SU-DHL-6 (cell line): Measurements from ENCODE around the gene SEPTIN1.

Experiments used
- CTCF ChIP-seq: fragments of 200-600 bp; sonication (generic); IDR thresholded peaks from one replicate; pipeline ENCODE4 v1.5.1; 2017; ENCODE audit warnings: antibody characterized with exemption, mild to moderate bottlenecking, low read length, moderate library complexity; ENCODE audit not compliant: insufficient read depth, poor library complexity, severe bottlenecking
- EZH2phosphoT487 ChIP-seq: fragments of 200-600 bp; sonication (generic), shearing (Covaris generic); conservative IDR thresholded peaks from 2 replicates; pipeline ENCODE4 v1.6.1; 2018; ENCODE audit warnings: mild to moderate bottlenecking, antibody characterized with exemption, low read length, moderate library complexity, mixed read lengths

GRCh38 chr16:30350134-30350871, 32.1 kb downstream of the SEPTIN1 start:
- TF ChIP-seq CTCF: no peak
- TF ChIP-seq EZH2phosphoT487: no peak
